GM18861 (cell line): ENCODE measurements around the gene PIGQ.
A peak's percentile ranks its signal among the peaks of the same experiment; 100 is the strongest.

Source experiments
- ATAC-seq: cut with Tn5 transposase; IDR thresholded peaks from one replicate; pipeline ENCODE4 v1.9.1; 2021; ENCODE audit not compliant: unreplicated experiment

The PIGQ gene

DNA sequence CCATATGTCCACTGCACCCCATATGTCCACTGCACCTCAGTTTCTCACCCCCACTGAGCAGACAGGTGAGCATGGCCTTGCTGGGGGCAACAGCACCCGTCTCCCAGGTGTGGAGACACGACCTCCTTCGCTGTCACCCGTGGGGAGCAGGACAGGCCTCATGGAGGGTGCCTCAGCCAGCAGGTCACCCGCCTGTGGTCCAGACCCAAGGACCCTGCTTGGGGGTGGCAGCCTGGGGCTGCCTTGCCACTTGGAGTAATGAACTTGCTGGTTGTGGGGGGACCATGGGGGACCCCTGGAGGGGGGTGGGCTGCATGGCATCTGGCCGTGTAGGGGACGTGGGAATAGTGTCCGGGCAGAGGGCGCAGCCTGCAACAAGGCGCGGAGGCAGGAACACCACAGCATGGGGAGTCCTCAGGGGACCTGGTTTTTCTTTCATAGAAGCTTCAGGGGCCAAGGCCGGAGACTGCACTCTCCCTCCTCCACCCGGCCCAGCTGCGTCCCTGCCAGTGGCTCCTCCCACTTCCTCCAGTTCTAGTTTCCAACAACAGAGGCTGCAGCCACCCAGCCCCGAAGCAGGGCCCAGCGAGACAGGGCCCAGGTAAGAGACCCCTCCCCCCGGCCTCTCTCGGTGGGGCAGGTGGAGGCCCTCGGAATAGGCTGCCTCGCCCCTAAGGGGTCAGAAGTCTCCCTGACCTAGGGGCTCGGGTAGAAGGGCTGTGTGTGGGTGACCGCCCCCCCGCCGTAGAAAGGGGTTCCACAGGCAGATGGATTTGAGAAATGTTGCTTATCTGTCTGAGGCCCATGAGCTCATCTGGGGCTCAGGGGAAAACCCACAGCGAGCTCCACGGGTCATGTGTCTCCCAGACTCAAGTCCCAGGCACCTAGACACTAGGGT lies 3.0 kb upstream of the PIGQ start, which contains the start of gene NHLRC4:
TSS of gene NHLRC4 (plus strand) at position 531 of the 898 bp plus-strand sequence. CDS start 1,043 bp downstream, outside the sequence.
- ATAC-seq = peak; percentile 46

GRCh38 chr16:567373-568256 lies 2.2 kb upstream of the PIGQ start:
- no peak for ATAC-seq

GRCh38 chr16:568401-569258 lies 1.1 kb upstream of the PIGQ start:
- no peak for ATAC-seq

DNA sequence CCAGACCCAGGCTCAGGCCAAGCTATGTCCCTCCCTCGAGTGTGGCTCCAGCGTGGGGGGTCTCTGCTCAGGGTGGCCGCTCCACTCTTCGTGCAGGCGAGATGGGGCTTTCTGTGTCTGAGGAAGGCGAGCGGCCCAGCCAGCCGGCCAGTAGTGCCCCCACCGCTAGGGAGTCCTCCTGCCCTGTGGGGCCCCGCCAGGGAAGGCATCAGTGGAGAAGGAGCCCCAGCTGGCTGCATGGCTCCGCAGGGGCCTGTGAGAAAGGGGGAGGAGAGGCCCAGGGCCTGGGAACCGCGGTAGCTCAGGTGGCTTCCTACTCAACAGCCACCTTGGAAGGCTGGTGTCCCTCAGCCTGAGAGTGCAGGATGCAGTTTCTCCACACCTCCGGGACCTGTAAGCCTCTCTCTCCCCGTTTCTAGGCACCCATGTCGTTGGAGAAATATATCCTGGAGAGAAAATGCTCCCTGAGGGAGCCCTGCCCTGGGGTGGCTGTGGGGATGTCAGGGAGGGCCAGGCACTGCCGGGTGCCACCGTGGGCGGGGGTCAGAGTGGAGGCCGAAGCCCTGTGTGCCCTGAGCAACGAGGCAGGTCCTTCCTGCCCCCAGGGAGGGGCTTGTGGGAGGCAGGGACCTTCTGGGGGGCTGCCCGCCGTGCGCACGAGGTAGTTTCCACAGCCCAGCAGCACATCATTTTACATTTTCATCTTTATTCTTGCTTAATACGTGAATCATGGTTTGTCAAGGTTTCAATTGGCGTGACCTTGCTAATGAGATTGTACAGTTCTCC lies 3.3 kb downstream of the PIGQ start:
- ATAC-seq = no peak

GRCh38 chr16:574021-574760 lies 4.4 kb downstream of the PIGQ start:
- no peak for ATAC-seq

DNA sequence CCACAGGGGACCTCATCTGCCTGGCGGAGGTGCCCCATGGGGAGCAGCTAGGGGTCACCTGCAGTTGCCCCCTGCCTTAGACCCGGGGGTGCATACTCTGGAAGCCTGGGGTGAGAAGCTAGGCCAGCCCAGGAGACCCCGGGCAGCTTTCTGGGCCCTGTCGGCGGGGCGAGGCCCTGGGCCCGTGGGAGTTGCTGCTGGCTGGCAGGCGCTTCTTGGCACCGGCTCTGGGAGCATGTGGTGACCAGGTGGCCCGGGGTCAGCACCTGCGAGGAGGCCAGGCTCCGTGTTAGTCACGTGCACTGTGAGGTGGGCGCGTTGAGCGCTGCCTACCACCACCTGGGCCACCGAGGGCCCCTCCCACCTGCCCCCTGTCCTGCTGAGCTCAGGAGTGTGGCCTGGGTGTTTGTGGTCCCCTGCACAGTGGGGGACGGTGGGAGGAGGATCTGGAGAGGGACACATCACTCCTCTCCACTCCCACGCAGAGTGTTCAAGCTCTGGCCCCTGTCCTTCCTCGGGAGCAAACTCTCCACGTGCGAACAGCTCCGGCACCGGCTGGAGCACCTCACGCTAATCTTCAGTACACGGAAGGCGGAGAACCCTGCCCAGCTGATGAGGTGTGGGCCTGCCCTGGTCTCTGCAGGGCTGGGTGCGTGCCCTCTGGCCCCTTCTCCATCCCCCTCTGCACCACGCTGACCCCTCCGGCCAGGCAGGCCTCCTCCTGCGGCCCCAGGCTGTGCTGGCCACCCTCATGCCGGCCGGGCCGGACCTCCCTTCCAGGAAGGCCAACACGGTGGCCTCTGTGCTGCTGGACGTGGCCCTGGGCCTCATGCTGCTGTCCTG lies 5.8 kb downstream of the PIGQ start:
- ATAC-seq = no peak

GRCh38 chr16:576197-576822 lies 6.5 kb downstream of the PIGQ start:
- ATAC-seq = no peak

DNA sequence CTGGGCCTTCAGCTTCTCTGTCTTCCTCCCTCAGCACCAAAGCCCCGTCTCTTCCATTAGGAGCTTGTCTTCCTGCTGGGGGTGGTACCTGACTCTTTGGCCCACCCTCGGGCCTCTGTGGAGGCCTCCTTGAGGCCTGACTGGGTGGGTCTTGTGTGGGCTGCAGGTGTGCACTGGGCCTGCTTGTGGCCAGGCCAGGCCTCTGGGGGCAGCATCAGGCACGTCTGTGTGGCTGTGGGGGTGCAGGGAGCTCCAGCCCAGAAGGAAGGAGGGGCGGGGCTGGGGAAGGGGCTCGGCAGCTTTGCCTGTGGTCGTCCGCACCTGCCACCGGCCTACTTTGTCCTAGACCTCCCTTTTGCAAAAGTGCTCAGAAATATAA lies 7.0 kb downstream of the PIGQ start:
- ATAC-seq = no peak

- ATAC-seq = no peak
Measured at GRCh38 chr16:577796-578195, 8.0 kb downstream of the PIGQ start.

DNA sequence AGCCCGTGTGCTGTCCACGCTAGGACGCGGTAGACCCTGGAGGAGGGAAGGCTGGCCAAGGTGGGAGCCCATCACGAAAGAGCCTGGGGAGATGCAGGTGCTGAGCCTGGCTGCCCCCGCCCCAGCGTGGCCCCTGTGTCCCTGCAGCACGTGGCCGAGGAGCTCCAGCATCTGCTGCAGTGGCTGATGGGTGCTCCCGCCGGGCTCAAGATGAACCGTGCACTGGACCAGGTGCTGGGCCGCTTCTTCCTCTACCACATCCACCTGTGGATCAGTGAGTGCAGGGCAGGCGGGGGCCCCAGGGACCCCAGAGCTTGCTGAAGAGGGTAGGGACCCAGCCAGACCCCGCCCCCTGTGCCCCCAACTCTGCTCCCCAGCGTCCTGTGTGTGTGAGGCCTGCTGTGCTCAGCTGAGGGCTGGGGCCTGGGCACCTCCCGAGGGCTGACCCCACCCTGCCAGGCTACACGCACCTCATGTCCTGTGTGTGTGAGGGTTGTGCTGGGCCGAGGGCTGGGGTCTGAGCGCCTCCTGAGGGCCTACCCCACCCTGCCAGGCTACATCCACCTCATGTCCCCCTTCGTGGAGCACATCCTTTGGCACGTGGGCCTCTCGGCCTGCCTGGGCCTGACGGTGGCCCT lies 8.6 kb downstream of the PIGQ start:
- no peak for ATAC-seq

- ATAC-seq = no peak
Measured at GRCh38 chr16:578870-579405, 9.2 kb downstream of the PIGQ start.

DNA sequence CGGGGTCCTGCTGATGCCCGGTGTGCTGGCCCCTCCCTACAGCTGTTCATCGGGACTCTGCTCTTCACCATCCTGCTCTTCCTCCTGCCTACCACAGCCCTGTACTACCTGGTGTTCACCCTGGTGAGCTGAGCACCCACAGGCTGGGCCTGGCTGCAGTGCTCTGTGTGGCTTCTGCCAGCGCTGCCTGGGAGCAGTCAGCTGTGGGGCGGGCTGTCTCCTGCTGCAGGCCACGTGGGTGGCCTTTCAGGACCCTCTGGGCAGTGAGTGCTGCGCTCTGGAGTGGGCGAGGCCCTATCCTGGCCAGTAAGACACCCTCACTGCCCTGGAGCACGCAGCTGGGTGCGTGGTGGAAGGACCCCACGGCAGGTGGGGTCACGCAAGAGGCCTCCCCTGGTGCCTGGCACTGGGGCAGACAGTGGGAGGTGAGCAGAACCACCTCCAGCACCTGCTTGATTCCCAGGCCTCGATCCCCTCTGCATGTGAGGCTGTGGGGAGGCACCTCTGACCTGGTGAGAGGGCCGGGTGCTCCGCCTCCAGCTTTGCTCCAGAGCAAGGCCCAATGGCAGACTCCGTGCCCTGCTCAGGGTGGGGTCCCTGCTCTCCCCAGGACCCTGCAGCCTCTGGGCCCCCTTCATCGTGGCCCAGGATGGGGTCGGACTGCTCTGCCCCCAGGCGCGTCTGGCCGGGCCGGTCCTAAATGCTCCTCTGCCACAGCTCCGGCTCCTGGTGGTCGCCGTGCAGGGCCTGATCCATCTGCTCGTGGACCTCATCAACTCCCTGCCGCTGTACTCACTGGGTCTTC lies 10.6 kb downstream of the PIGQ start:
- ATAC-seq = no peak

GRCh38 chr16:580946-581498 lies 11.3 kb downstream of the PIGQ start:
- no peak for ATAC-seq

DNA sequence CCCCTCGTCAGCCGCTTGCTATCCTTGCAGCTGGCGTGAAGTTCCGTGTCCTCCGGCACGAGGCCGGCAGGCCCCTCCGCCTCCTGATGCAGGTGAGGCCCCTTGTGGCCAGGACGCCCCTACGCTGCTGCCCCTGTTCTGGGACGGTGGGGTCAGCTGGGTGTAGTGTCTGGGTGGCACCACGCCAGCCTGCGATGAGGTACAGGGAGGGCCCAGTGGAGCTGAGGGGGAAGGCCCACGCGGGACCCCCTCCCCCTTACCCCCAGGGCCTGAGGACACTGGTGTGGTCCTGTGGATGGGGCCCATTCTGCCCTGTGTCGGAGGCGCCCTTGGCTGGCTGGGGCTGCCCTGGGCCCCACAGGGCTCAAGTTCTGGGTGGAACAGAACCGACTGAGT lies 12.4 kb downstream of the PIGQ start:
- ATAC-seq = no peak

- ATAC-seq = no peak
Measured at GRCh38 chr16:582614-583331, 13.0 kb downstream of the PIGQ start.

- no peak for ATAC-seq
Measured at GRCh38 chr16:583470-583814, 13.7 kb downstream of the PIGQ start.
